Ovary (tissue), 3 donors: ENCODE data around the gene CGNL1.

Experiments used
- POLR2A ChIP-seq: fragments of 450-650 bp; IDR thresholded peaks from one replicate; pipeline ENCODE4 v1.6.1; 2017; ENCODE audit warnings: antibody characterized with exemption, mild to moderate bottlenecking, moderate library complexity
- TF ChIP-seq, protein P1 (sequence below), 3 donors: fragments of 450-650 bp in 2 of 3; fragments of 200-600 bp in 1 of 3; IDR thresholded peaks; one replicate each; pipeline versions ENCODE4 v1.5.1 to v1.8.0; 2016 to 2022; ENCODE audit warnings: antibody characterized with exemption in 3 of 3, mild to moderate bottlenecking in 1 of 3
- donor health status: DM: no; HTN: no; CAD: no.

DNA sequence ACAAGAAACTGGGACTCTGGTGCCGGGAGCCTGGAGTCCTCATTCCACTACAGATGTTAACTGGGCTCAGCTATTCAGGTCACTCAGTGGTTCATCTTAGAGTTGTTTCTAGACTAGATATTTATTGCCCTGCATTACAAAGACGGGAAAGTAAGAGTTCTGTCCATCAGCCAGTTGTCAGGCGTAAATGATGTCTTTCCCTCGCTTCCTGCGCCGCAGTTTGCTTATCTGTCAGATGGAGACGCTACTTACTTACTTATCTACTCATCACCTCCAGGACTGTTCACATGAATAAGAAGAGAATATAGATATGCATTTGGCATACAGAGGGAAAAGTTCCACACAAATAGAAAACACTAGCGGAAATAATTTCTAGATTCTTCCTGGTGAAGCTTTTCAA is 47.8 kb upstream of the CGNL1 start:
- TF ChIP-seq, protein P1, sequence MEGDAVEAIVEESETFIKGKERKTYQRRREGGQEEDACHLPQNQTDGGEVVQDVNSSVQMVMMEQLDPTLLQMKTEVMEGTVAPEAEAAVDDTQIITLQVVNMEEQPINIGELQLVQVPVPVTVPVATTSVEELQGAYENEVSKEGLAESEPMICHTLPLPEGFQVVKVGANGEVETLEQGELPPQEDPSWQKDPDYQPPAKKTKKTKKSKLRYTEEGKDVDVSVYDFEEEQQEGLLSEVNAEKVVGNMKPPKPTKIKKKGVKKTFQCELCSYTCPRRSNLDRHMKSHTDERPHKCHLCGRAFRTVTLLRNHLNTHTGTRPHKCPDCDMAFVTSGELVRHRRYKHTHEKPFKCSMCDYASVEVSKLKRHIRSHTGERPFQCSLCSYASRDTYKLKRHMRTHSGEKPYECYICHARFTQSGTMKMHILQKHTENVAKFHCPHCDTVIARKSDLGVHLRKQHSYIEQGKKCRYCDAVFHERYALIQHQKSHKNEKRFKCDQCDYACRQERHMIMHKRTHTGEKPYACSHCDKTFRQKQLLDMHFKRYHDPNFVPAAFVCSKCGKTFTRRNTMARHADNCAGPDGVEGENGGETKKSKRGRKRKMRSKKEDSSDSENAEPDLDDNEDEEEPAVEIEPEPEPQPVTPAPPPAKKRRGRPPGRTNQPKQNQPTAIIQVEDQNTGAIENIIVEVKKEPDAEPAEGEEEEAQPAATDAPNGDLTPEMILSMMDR (IDR thresholded peaks at IDR 0.05): no peak
- TF ChIP-seq POLR2A: no peak
